BLaER1 (cell line): Measurements from ENCODE around the gene SLC22A15.
"Not testable (repeated sequence)": the region's sequence is repeated elsewhere in the genome, so short reads cannot be mapped to it uniquely, and the experiment has no call there.

Experiments
- H3K27ac ChIP-seq: shearing (Covaris generic); formaldehyde crosslinking; 2 replicates; pipeline ENCODE4 v1.8.1; 2022
- H3K27me3 ChIP-seq: shearing (Covaris generic); formaldehyde crosslinking; 2 replicates; pipeline ENCODE4 v1.8.1; 2022
- H3K36me3 ChIP-seq: shearing (Covaris generic); formaldehyde crosslinking; 2 replicates; pipeline ENCODE4 v1.8.1; 2022
- H3K4me1 ChIP-seq: shearing (Covaris generic); formaldehyde crosslinking; 2 replicates; pipeline ENCODE4 v1.8.1; 2022
- H3K4me2 ChIP-seq: shearing (Covaris generic); formaldehyde crosslinking; 2 replicates; pipeline ENCODE4 v1.8.1; 2022
- H3K4me3 ChIP-seq: shearing (Covaris generic); formaldehyde crosslinking; 2 replicates; pipeline ENCODE4 v1.8.1; 2022
- H3K9ac ChIP-seq: shearing (Covaris generic); formaldehyde crosslinking; 2 replicates; pipeline ENCODE4 v1.8.1; 2022
- H3K9me3 ChIP-seq: shearing (Covaris generic); formaldehyde crosslinking; 2 replicates; pipeline ENCODE4 v1.8.1; 2022
- H4K20me1 ChIP-seq: shearing (Covaris generic); formaldehyde crosslinking; 2 replicates; pipeline ENCODE4 v1.8.1; 2022
- Cebpa-rat ChIP-seq: shearing (Covaris generic); IDR thresholded peaks from 2 replicates; pipeline ENCODE4 v1.8.1; 2022

Gene SLC22A15

GRCh38 chr1:116026631-116027030 is 50.3 kb downstream of the SLC22A15 start:
- H3K4me3 ChIP-seq: no peak overlapping the region
- H3K36me3 ChIP-seq: no peaks in the 10 kb centered on the region
- no peak overlapping the region for H3K9ac ChIP-seq
- H3K27me3 ChIP-seq: no peaks in the 10 kb centered on the region
- H3K27ac ChIP-seq: no peak overlapping the region
- no peaks in the 10 kb centered on the region for H3K4me1 ChIP-seq
- H3K4me2 ChIP-seq: no peak overlapping the region
- no peaks in the 10 kb centered on the region for H4K20me1 ChIP-seq
- no peaks in the 10 kb centered on the region for H3K9me3 ChIP-seq
- TF ChIP-seq Cebpa-rat: no peak

- Histone ChIP-seq H3K36me3 (no peaks in the 10 kb centered on the region), H3K9ac (no peak overlapping the region), H4K20me1 (no peaks in the 10 kb centered on the region), H3K27ac (no peak overlapping the region), H3K4me1 (no peaks in the 10 kb centered on the region), H3K4me3 (no peak overlapping the region), H3K9me3 (no peaks in the 10 kb centered on the region), H3K27me3 (no peaks in the 10 kb centered on the region), H3K4me2 (no peak overlapping the region)
- TF ChIP-seq Cebpa-rat: no peak
Measured at GRCh38 chr1:116031302-116031835, 55.1 kb downstream of the SLC22A15 start.

DNA sequence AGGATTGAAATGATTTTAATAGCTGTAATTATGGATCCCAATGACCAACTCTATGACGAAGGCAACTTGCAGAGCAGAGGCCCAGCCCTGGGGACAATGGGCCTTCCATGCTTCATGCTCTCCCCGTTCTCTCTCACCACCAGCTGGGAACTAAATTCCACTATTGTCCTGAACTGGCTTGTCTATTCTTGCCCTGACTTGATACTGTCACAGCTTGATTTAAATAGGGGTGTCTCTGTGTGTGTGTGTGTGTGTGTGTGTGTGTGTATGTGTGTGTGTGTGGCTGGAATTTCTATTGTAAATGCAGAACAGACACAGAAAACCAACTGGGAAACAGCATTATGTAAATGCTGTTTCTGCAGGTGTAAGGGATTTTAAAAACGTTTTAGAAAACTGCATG is 57.0 kb downstream of the SLC22A15 start:
- TF ChIP-seq Cebpa-rat: no peak
- H3K4me1 ChIP-seq: no peaks in the 10 kb centered on the region
- H3K4me2 ChIP-seq: no peak overlapping the region
- no peaks in the 10 kb centered on the region for H4K20me1 ChIP-seq
- H3K9ac ChIP-seq: no peak overlapping the region
- H3K4me3 ChIP-seq: no peak overlapping the region
- H3K36me3 ChIP-seq: no peaks in the 10 kb centered on the region
- no peaks in the 10 kb centered on the region for H3K27me3 ChIP-seq
- H3K9me3 ChIP-seq: no peaks in the 10 kb centered on the region
- no peak overlapping the region for H3K27ac ChIP-seq

- no peak overlapping the region for H3K9ac ChIP-seq
- H3K4me3 ChIP-seq: no peak overlapping the region
- H3K4me1 ChIP-seq: no peaks in the 10 kb centered on the region
- H4K20me1 ChIP-seq: no peaks in the 10 kb centered on the region
- H3K27me3 ChIP-seq: no peaks in the 10 kb centered on the region
- H3K36me3 ChIP-seq: no peaks in the 10 kb centered on the region
- no peak for TF ChIP-seq Cebpa-rat
- no peak overlapping the region for H3K27ac ChIP-seq
- H3K4me2 ChIP-seq: no peak overlapping the region
- H3K9me3 ChIP-seq: no peaks in the 10 kb centered on the region
Measured at GRCh38 chr1:116036255-116036654, 59.9 kb downstream of the SLC22A15 start.

- no peak for TF ChIP-seq Cebpa-rat
- no peaks in the 10 kb centered on the region for H3K9me3 ChIP-seq
- no peaks in the 10 kb centered on the region for H3K36me3 ChIP-seq
- no peak overlapping the region for H3K9ac ChIP-seq
- no peaks in the 10 kb centered on the region for H4K20me1 ChIP-seq
- no peak overlapping the region for H3K4me2 ChIP-seq
- no peak overlapping the region for H3K27ac ChIP-seq
- no peaks in the 10 kb centered on the region for H3K27me3 ChIP-seq
- no peak overlapping the region for H3K4me3 ChIP-seq
- H3K4me1 ChIP-seq: no peaks in the 10 kb centered on the region
Measured at GRCh38 chr1:116038679-116039078, 62.4 kb downstream of the SLC22A15 start.

GRCh38 chr1:116044071-116044470 is 67.8 kb downstream of the SLC22A15 start:
- Histone ChIP-seq H3K27ac (no peak overlapping the region), H3K9ac (no peak overlapping the region), H3K4me1 (no peaks in the 10 kb centered on the region), H3K36me3 (no peaks in the 10 kb centered on the region), H4K20me1 (no peaks in the 10 kb centered on the region), H3K9me3 (no peaks in the 10 kb centered on the region), H3K27me3 (no peaks in the 10 kb centered on the region), H3K4me2 (no peak overlapping the region), H3K4me3 (no peak overlapping the region)
- TF ChIP-seq Cebpa-rat: no peak

- not testable (repeated sequence) for H3K9ac ChIP-seq, H4K20me1 ChIP-seq, H3K4me3 ChIP-seq, H3K36me3 ChIP-seq, H3K27ac ChIP-seq, H3K9me3 ChIP-seq, H3K4me1 ChIP-seq, H3K4me2 ChIP-seq, H3K27me3 ChIP-seq
Measured at GRCh38 chr1:116046933-116047332, 70.6 kb downstream of the SLC22A15 start.

DNA sequence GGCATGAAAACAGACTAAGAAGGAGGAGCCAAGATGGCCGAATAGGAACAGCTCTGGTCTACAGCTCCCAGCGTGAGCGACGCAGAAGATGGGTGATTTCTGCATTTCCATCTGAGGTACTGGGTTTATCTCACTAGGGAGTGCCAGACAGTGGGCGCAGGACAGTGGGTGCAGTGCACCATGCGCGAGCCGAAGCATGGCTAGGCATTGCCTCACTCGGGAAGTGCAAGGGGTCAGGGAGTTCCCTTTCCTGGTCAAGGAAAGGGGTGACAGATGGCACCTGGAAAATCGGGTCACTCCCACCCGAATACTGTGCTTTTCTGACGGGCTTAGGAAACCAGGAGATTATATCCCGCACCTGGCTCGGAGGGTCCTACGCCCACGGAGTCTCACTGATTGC is 75.6 kb downstream of the SLC22A15 start:
- H3K9me3 ChIP-seq: peaks cover 11% of the 10 kb centered on the region; the same call in 1 of the 2 replicates
- H3K27me3 ChIP-seq, H3K27ac ChIP-seq, H3K4me1 ChIP-seq, H3K36me3 ChIP-seq, H3K4me3 ChIP-seq, H3K4me2 ChIP-seq, H3K9ac ChIP-seq, H4K20me1 ChIP-seq: not testable (repeated sequence)

DNA sequence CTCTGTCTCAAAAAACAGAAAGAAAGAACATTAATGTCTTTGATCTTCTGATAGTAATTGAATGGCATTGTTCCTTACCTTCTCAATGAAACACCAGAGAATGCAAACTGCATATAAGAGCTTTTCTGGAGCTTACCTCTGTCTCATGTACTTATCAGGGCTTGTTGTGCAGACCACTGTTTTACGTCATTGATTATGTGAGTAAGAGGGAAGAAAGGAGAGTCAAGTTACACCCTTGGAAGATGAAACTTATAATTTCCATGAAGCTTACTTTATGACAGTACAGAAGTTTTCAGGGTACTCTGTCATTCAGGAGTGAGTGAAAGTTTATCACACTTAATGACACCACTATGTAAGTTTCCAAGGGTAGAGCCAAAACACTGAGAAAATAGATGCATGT is 85.9 kb downstream of the SLC22A15 start:
- H3K4me3 ChIP-seq: no peak overlapping the region
- H3K9ac ChIP-seq: no peak overlapping the region
- H3K36me3 ChIP-seq: no peaks in the 10 kb centered on the region
- peaks cover 11% of the 10 kb centered on the region for H3K9me3 ChIP-seq
- no peak for TF ChIP-seq Cebpa-rat
- H3K27me3 ChIP-seq: no peaks in the 10 kb centered on the region
- H3K4me1 ChIP-seq: no peaks in the 10 kb centered on the region
- no peak overlapping the region for H3K4me2 ChIP-seq
- H3K27ac ChIP-seq: no peak overlapping the region
- no peaks in the 10 kb centered on the region for H4K20me1 ChIP-seq

GRCh38 chr1:116064616-116065015 is 88.3 kb downstream of the SLC22A15 start:
- no peak overlapping the region for H3K27ac ChIP-seq
- no peaks in the 10 kb centered on the region for H3K36me3 ChIP-seq
- no peaks in the 10 kb centered on the region for H4K20me1 ChIP-seq
- no peak overlapping the region for H3K9ac ChIP-seq
- no peaks in the 10 kb centered on the region for H3K4me1 ChIP-seq
- no peak overlapping the region for H3K4me3 ChIP-seq
- TF ChIP-seq Cebpa-rat: no peak
- no peak overlapping the region for H3K4me2 ChIP-seq
- no peaks in the 10 kb centered on the region for H3K27me3 ChIP-seq
- H3K9me3 ChIP-seq: no peaks in the 10 kb centered on the region

- H3K4me1 ChIP-seq: no peaks in the 10 kb centered on the region
- no peaks in the 10 kb centered on the region for H3K36me3 ChIP-seq
- no peak overlapping the region for H3K9ac ChIP-seq
- no peak overlapping the region for H3K27ac ChIP-seq
- H4K20me1 ChIP-seq: no peaks in the 10 kb centered on the region
- H3K9me3 ChIP-seq: no peaks in the 10 kb centered on the region
- H3K4me2 ChIP-seq: no peak overlapping the region
- TF ChIP-seq Cebpa-rat: no peak
- no peak overlapping the region for H3K4me3 ChIP-seq
- no peaks in the 10 kb centered on the region for H3K27me3 ChIP-seq
Measured at GRCh38 chr1:116066868-116067565, 90.7 kb downstream of the SLC22A15 start.
